ENCODE results near the gene NAGA.
"Not testable (repeated sequence)": the region's sequence is repeated elsewhere in the genome, so short reads cannot be mapped to it uniquely, and the experiment has no call there.

Gene NAGA

GRCh38 chr22:42070517-42071422, at the start of gene NAGA:
NAGA (minus strand) TSS chr22:42070812; CDS start chr22:42070297, 515 bp downstream.
- H3K4me3 ChIP-seq (ENCODE audit: low read length) = peak within 1 kb of the TSS; percentile 59
- TF ChIP-seq CTCF (IDR thresholded peaks at IDR 0.05; ENCODE audit: insufficient read depth, low read depth, low read length, missing control alignments) = no peak
- DNase-seq (ENCODE audit: low read depth) = peak; percentile 97

- no peak for DNase-seq (ENCODE audit: low read depth)
- H3K4me3 ChIP-seq (ENCODE audit: low read length) = no peak overlapping the region
- TF ChIP-seq CTCF (IDR thresholded peaks at IDR 0.05; ENCODE audit: insufficient read depth, low read depth, low read length, missing control alignments) = no peak
These were observed 46.3 kb upstream of the NAGA start for GRCh38 chr22:42116848-42117424.

- H3K4me3 ChIP-seq (ENCODE audit: low read length); DNase-seq (ENCODE audit: low read depth): not testable (repeated sequence)
These were observed 44.8 kb upstream of the NAGA start for GRCh38 chr22:42115420-42115830.

GRCh38 chr22:42114721-42115120, 44.1 kb upstream of the NAGA start:
- no peak for DNase-seq (ENCODE audit: low read depth)
- TF ChIP-seq CTCF (IDR thresholded peaks at IDR 0.05; ENCODE audit: insufficient read depth, low read depth, low read length, missing control alignments) = no peak
- H3K4me3 ChIP-seq (ENCODE audit: low read length) = no peak overlapping the region

- not testable (repeated sequence) for DNase-seq (ENCODE audit: low read depth)
These were observed 42.2 kb upstream of the NAGA start for GRCh38 chr22:42112793-42113192.

GRCh38 chr22:42111798-42112197, 41.2 kb upstream of the NAGA start:
- no peak for DNase-seq (ENCODE audit: low read depth)
- no peak overlapping the region for H3K4me3 ChIP-seq (ENCODE audit: low read length)
- no peak for TF ChIP-seq CTCF (IDR thresholded peaks at IDR 0.05; ENCODE audit: insufficient read depth, low read depth, low read length, missing control alignments)

More at GRCh38 chr22:42112793-42113192, 42.2 kb upstream of the NAGA start:
- H3K4me3 ChIP-seq (ENCODE audit: low read length) = not testable (repeated sequence)

GRCh38 chr22:42108848-42109247, 38.2 kb upstream of the NAGA start:
- TF ChIP-seq CTCF (IDR thresholded peaks at IDR 0.05; ENCODE audit: insufficient read depth, low read depth, low read length, missing control alignments) = no peak
- no peak for DNase-seq (ENCODE audit: low read depth)
- no peak overlapping the region for H3K4me3 ChIP-seq (ENCODE audit: low read length)

- DNase-seq (ENCODE audit: low read depth); H3K4me3 ChIP-seq (ENCODE audit: low read length): not testable (repeated sequence)
These were observed 33.8 kb upstream of the NAGA start for GRCh38 chr22:42104332-42104860.
